Hepatocyte (in vitro differentiated cells): ENCODE measurements around the gene SDK1. TPM values are rescaled to one million over a fixed set of nuclear protein-coding genes. Genes with fewer than 3 reads are reported as not detected.

Experiments
- DNase-seq: peaks from one replicate; pipeline ENCODE4 v3.0.0-alpha.2; 2016; ENCODE audit warnings: low spot score
- H2AFZ ChIP-seq: fragments of 200-600 bp; sonication (generic); 2 replicates; pipeline ENCODE4 v1.6.0; 2016; ENCODE audit warnings: antibody characterized with exemption, mild to moderate bottlenecking
- H3K27ac ChIP-seq: fragments of 200-600 bp; sonication (generic); 2 replicates; pipeline ENCODE4 v1.5.1; 2016; ENCODE audit warnings: mild to moderate bottlenecking
- H3K27me3 ChIP-seq: fragments of 200-600 bp; sonication (generic); 2 replicates; pipeline ENCODE4 v1.6.1; 2016
- H3K36me3 ChIP-seq: fragments of 200-600 bp; sonication (generic); replicated peaks from 2 replicates; pipeline ENCODE4 v1.5.1; 2016; ENCODE audit warnings: low read depth; ENCODE audit not compliant: insufficient read depth
- H3K4me1 ChIP-seq: fragments of 200-600 bp; sonication (generic); 2 replicates; pipeline ENCODE4 v1.5.1; 2016; ENCODE audit warnings: mild to moderate bottlenecking, moderate library complexity; ENCODE audit not compliant: insufficient read depth
- H3K4me2 ChIP-seq: fragments of 200-600 bp; sonication (generic); 2 replicates; pipeline ENCODE4 v1.6.0; 2016
- H3K4me3 ChIP-seq: fragments of 200-600 bp; sonication (generic); 2 replicates; pipeline ENCODE4 v1.5.1; 2016; ENCODE audit warnings: mild to moderate bottlenecking
- H3K79me2 ChIP-seq: fragments of 200-600 bp; sonication (generic); 2 replicates; pipeline ENCODE4 v1.6.0; 2017; ENCODE audit warnings: mild to moderate bottlenecking
- H3K9me2 ChIP-seq: fragments of 200-600 bp; sonication (generic); replicated peaks from 2 replicates; pipeline ENCODE4 v1.6.0; 2017; ENCODE audit warnings: mild to moderate bottlenecking; ENCODE audit not compliant: insufficient read depth
- H3K9me3 ChIP-seq: fragments of 200-600 bp; sonication (generic); 2 replicates; pipeline ENCODE4 v1.5.1; 2016; ENCODE audit warnings: low read depth, mild to moderate bottlenecking
- H4K20me1 ChIP-seq: fragments of 200-600 bp; sonication (generic); 2 replicates; pipeline ENCODE4 v1.6.0; 2016; ENCODE audit warnings: mild to moderate bottlenecking; ENCODE audit not compliant: insufficient read depth, poor library complexity, severe bottlenecking
- EZH2 ChIP-seq: fragments of 200-600 bp; sonication (generic); IDR thresholded peaks from 2 replicates; pipeline ENCODE4 v1.6.1; 2016; ENCODE audit warnings: antibody characterized with exemption, mild to moderate bottlenecking, borderline replicate concordance
- EZH2phosphoT487 ChIP-seq: fragments of 200-600 bp; sonication (generic); IDR thresholded peaks from one replicate; pipeline ENCODE4 v1.6.1; 2018; ENCODE audit warnings: antibody characterized with exemption, mild to moderate bottlenecking, low read depth, moderate library complexity; ENCODE audit not compliant: unreplicated experiment, severe bottlenecking
- WGBS: methylation state at CpG from one replicate; pipeline ENCODE4 v1.1.6; 2016; ENCODE audit warnings: low lambda C conversion rate; ENCODE audit errors: missing lambda C conversion rate; 5-methylcytosine and 5-hydroxymethylcytosine counted together
- polyA plus RNA-seq: library from polyadenylated mRNA; unstranded; fragments of >200 nt; fragmentation: Nextera tagmentation; extraction: Ambion mirVana; gene quantifications from 2 replicates; pipeline ENCODE4 v1.2.1, GENCODE V29; 2016
- total RNA-seq: library from RNA; depleted of rRNA; stranded (reverse); fragments of >200 nt; gene quantifications from 2 replicates; pipeline ENCODE4 v1.2.3, GENCODE V29; 2014
- TF ChIP-seq, protein P1 (sequence below): fragments of 200-600 bp; sonication (generic); IDR thresholded peaks from 2 replicates; pipeline ENCODE4 v1.5.1; 2016; ENCODE audit warnings: antibody characterized with exemption, mild to moderate bottlenecking; ENCODE audit not compliant: poor library complexity

Gene SDK1
- total and polyA plus RNA-seq, 2 experiments from 2014 or later, result 4.3 to 10.0 TPM

DNA sequence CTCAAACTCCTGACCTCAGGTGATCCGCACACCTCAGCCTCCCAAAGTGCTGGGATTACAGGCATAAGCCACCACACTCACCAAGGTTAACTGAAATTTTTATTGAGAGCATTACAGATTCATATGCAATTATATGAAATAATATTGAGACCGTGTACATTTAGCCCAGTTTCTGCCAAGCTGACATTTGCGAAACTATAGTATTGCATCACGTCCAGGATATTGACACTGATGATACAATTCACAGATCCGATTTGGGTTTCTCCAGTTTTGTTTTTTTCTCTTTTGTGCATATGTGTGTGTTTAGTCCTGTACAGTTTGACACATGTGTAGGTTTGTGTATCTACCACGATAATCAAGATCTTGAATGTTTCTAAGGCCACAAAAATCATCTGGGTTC lies 753.1 kb downstream of the SDK1 start:
- H2AFZ ChIP-seq, result no peak overlapping the region
- 93% methylated on average over 6 of the region's 6 CpGs for WGBS
- DNase-seq, result no peak
- H4K20me1 ChIP-seq, result no peaks in the 10 kb centered on the region
- H3K27me3 ChIP-seq, result no peaks in the 10 kb centered on the region
- no peaks in the 10 kb centered on the region for H3K9me2 ChIP-seq
- no peaks in the 10 kb centered on the region for H3K79me2 ChIP-seq
- H3K36me3 ChIP-seq, result no peaks in the 10 kb centered on the region
- H3K9me3 ChIP-seq, result no peaks in the 10 kb centered on the region
- TF ChIP-seq, protein P1, sequence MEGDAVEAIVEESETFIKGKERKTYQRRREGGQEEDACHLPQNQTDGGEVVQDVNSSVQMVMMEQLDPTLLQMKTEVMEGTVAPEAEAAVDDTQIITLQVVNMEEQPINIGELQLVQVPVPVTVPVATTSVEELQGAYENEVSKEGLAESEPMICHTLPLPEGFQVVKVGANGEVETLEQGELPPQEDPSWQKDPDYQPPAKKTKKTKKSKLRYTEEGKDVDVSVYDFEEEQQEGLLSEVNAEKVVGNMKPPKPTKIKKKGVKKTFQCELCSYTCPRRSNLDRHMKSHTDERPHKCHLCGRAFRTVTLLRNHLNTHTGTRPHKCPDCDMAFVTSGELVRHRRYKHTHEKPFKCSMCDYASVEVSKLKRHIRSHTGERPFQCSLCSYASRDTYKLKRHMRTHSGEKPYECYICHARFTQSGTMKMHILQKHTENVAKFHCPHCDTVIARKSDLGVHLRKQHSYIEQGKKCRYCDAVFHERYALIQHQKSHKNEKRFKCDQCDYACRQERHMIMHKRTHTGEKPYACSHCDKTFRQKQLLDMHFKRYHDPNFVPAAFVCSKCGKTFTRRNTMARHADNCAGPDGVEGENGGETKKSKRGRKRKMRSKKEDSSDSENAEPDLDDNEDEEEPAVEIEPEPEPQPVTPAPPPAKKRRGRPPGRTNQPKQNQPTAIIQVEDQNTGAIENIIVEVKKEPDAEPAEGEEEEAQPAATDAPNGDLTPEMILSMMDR, result no peak
- no peak for TF ChIP-seq EZH2
- no peak for TF ChIP-seq EZH2phosphoT487
- H3K4me1 ChIP-seq, result no peaks in the 10 kb centered on the region
- H3K27ac ChIP-seq, result no peak overlapping the region
- H3K4me3 ChIP-seq, result no peak overlapping the region
- H3K4me2 ChIP-seq, result no peak overlapping the region

DNA sequence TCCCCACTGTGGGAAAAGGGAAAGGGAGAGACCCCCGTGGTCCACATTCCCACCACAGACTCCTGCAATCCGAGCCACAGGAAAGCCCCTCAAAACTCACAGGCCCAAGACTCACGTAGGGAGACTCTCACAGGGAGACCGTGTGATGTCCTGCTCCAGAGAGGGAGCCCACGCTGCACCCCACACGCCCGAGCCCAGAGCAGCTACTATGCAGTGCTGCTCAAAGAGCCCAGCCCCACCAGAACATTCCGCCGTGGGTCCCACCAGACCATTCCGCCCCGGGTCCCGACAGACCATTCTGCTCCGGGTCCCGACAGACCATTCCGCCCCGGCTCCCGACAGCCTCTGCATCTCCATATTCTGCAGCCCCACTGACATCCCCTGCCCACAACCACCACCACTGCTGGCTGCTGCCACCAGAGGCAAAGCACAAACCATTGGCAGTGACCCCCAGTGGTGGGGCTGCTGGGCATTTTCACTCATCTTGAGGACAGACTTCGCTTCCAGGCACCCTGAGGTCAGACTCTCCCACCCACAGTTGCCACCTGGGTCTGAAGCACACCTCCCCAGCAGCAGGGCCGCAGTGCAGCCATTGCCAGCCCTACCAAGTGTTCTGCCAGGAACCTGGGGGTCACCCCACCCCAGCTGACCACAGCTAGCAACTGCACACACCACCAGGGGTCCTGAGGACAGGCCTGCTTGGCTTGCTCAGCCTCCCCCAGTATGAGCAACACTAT lies 755.7 kb downstream of the SDK1 start:
- Histone ChIP-seq H3K36me3 (no peaks in the 10 kb centered on the region), H3K4me1 (no peaks in the 10 kb centered on the region), H3K9me3 (no peaks in the 10 kb centered on the region), H3K79me2 (no peaks in the 10 kb centered on the region), H2AFZ (no peak overlapping the region), H4K20me1 (no peaks in the 10 kb centered on the region), H3K4me2 (no peak overlapping the region), H3K4me3 (no peak overlapping the region), H3K27me3 (no peaks in the 10 kb centered on the region), H3K9me2 (no peaks in the 10 kb centered on the region), H3K27ac (no peak overlapping the region)
- TF ChIP-seq EZH2phosphoT487 (no peak), EZH2 (no peak)
- TF ChIP-seq, protein P1, result no peak
- 96% methylated on average over 19 of the region's 19 CpGs for WGBS
- DNase-seq, result no peak

DNA sequence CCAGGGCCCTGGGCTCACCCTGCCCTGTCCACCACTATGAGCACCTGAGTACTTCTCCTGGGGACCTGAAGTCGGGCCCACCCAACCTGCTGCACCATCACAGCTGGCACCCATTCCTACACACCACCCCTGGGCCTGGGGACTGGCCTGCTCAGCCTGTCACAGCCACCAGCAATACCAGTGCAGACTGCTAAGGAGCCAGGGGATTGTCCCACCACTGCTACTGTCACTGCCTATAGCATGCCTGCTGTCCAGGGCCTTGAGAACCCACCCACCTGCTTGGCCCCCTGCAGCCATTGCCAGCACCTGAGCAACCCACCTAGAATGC lies 756.2 kb downstream of the SDK1 start:
- TF ChIP-seq, protein P1, result no peak
- TF ChIP-seq EZH2phosphoT487 (no peak), EZH2 (no peak)
- H4K20me1 ChIP-seq, result no peaks in the 10 kb centered on the region
- H3K9me2 ChIP-seq, result no peaks in the 10 kb centered on the region
- H2AFZ ChIP-seq, result no peak overlapping the region
- no peaks in the 10 kb centered on the region for H3K9me3 ChIP-seq
- H3K4me2 ChIP-seq, result no peak overlapping the region
- H3K4me3 ChIP-seq, result no peak overlapping the region
- H3K36me3 ChIP-seq, result no peaks in the 10 kb centered on the region
- no peaks in the 10 kb centered on the region for H3K79me2 ChIP-seq
- 100% methylated on average over 1 of the region's 1 CpG for WGBS
- DNase-seq, result no peak
- no peaks in the 10 kb centered on the region for H3K27me3 ChIP-seq
- no peak overlapping the region for H3K27ac ChIP-seq
- no peaks in the 10 kb centered on the region for H3K4me1 ChIP-seq
